NB4 (cell line): Measurements from ENCODE around the gene CDK14.

Source experiments
- POLR2A ChIP-seq: IDR thresholded peaks from 2 replicates; pipeline ENCODE4 v1.6.1; 2011; ENCODE audit warnings: mild to moderate bottlenecking; ENCODE audit not compliant: insufficient read length; ENCODE audit errors: extremely low read depth
- TF ChIP-seq, protein P1 (sequence below): IDR thresholded peaks from one replicate; pipeline ENCODE4 v1.5.1; 2012; ENCODE audit warnings: low read depth, low read length
- TF ChIP-seq, protein P2 (sequence below): IDR thresholded peaks from 2 replicates; pipeline ENCODE4 v1.6.1; 2011; ENCODE audit warnings: low read depth, low read length

DNA sequence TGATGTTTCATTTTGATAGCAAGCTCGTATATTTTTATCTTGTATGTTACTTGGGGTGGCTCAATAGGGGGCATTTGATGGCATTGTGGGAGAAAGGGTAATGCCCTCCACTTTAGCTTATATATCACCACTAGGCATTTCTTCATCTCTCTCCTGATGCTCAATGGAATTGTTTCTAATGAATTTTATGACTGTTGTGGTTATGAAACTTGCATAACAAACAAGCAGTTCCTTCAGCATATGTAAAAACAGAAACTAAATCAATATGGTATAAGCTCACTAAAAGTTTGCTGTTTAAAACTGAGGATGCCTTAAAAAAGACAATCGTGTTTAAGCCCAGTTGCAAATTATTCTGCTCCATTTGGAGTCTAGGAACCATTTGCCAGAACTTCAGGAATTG, 75.5 kb downstream of the CDK14 start:
- TF ChIP-seq, protein P1, sequence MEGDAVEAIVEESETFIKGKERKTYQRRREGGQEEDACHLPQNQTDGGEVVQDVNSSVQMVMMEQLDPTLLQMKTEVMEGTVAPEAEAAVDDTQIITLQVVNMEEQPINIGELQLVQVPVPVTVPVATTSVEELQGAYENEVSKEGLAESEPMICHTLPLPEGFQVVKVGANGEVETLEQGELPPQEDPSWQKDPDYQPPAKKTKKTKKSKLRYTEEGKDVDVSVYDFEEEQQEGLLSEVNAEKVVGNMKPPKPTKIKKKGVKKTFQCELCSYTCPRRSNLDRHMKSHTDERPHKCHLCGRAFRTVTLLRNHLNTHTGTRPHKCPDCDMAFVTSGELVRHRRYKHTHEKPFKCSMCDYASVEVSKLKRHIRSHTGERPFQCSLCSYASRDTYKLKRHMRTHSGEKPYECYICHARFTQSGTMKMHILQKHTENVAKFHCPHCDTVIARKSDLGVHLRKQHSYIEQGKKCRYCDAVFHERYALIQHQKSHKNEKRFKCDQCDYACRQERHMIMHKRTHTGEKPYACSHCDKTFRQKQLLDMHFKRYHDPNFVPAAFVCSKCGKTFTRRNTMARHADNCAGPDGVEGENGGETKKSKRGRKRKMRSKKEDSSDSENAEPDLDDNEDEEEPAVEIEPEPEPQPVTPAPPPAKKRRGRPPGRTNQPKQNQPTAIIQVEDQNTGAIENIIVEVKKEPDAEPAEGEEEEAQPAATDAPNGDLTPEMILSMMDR: no peak
- TF ChIP-seq POLR2A: no peak
- TF ChIP-seq, protein P2, sequence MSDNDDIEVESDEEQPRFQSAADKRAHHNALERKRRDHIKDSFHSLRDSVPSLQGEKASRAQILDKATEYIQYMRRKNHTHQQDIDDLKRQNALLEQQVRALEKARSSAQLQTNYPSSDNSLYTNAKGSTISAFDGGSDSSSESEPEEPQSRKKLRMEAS: no peak
